GM12873 (cell line): Measurements from ENCODE around the gene ABCG2.

Source experiments
- CTCF ChIP-seq: IDR thresholded peaks from 2 replicates; pipeline ENCODE4 v1.5.1; 2012; ENCODE audit warnings: low read depth, mild to moderate bottlenecking, moderate library complexity, low read length, control low read depth; ENCODE audit not compliant: insufficient read depth; ENCODE audit errors: missing control alignments

The ABCG2 gene

GRCh38 chr4:88158489-88159228 lies at the start of gene ABCG2:
Gene ABCG2 (minus strand): TSS chr4:88158639. CDS start chr4:88139995, 18,644 bp downstream.
- TF ChIP-seq CTCF = no peak

- TF ChIP-seq CTCF = no peak
These were observed 49.7 kb upstream of the ABCG2 start for GRCh38 chr4:88208156-88208555.

GRCh38 chr4:88207171-88207570 lies 48.7 kb upstream of the ABCG2 start:
- no peak for TF ChIP-seq CTCF

- TF ChIP-seq CTCF = no peak
These were observed 46.4 kb upstream of the ABCG2 start for GRCh38 chr4:88204882-88205281.

GRCh38 chr4:88202443-88202842 lies 44.0 kb upstream of the ABCG2 start:
- TF ChIP-seq CTCF = no peak

- TF ChIP-seq CTCF = no peak
These were observed 41.7 kb upstream of the ABCG2 start for GRCh38 chr4:88200186-88200585.

GRCh38 chr4:88196523-88197185 lies 38.2 kb upstream of the ABCG2 start:
- no peak for TF ChIP-seq CTCF
